GM21528 (cell line): Measurements from ENCODE around the gene LLPH.
A peak's percentile ranks its signal among the peaks of the same experiment; 100 is the strongest.
"Not testable (repeated sequence)": the region's sequence is repeated elsewhere in the genome, so short reads cannot be mapped to it uniquely, and the experiment has no call there.

ENCODE experiments used
- ATAC-seq: cut with Tn5 transposase; IDR thresholded peaks from one replicate; pipeline ENCODE4 v1.9.1; 2021; ENCODE audit warnings: mild to moderate bottlenecking, moderate library complexity; ENCODE audit not compliant: unreplicated experiment, low FRiP score

The LLPH gene

GRCh38 chr12:66130267-66131066 is at the start of gene LLPH:
TSS of gene LLPH (minus strand) at chr12:66130750. CDS start at chr12:66129106, 1,644 bp downstream.
- ATAC-seq: peak; percentile 96

GRCh38 chr12:66176105-66176900 is 45.8 kb upstream of the LLPH start:
- no peak for ATAC-seq

- not testable (repeated sequence) for ATAC-seq
These were observed 44.1 kb upstream of the LLPH start for GRCh38 chr12:66174391-66175325.

GRCh38 chr12:66170606-66171005 is 40.1 kb upstream of the LLPH start:
- no peak for ATAC-seq

GRCh38 chr12:66169221-66170170 is 38.9 kb upstream of the LLPH start, which contains the start of gene TMBIM4:
TSS of gene TMBIM4 (minus strand) at chr12:66169996. CDS start at chr12:66169951, 45 bp downstream.
- ATAC-seq: peak; percentile 88

GRCh38 chr12:66168410-66168809 is 37.9 kb upstream of the LLPH start:
- ATAC-seq: no peak

GRCh38 chr12:66166561-66166960 is 36.0 kb upstream of the LLPH start:
- ATAC-seq: no peak

- no peak for ATAC-seq
These were observed 34.6 kb upstream of the LLPH start for GRCh38 chr12:66165141-66165540.

GRCh38 chr12:66164349-66164821 is 33.8 kb upstream of the LLPH start:
- no peak for ATAC-seq

- ATAC-seq: no peak
These were observed 32.7 kb upstream of the LLPH start for GRCh38 chr12:66163289-66163688.

- no peak for ATAC-seq
These were observed 32.2 kb upstream of the LLPH start for GRCh38 chr12:66162701-66163100.

- no peak for ATAC-seq
These were observed 30.2 kb upstream of the LLPH start for GRCh38 chr12:66160704-66161103.

GRCh38 chr12:66159123-66159522 is 28.6 kb upstream of the LLPH start:
- no peak for ATAC-seq

- ATAC-seq: no peak
These were observed 26.1 kb upstream of the LLPH start for GRCh38 chr12:66156654-66157053.

GRCh38 chr12:66154776-66155175 is 24.2 kb upstream of the LLPH start:
- ATAC-seq: no peak

GRCh38 chr12:66152732-66153131 is 22.2 kb upstream of the LLPH start:
- no peak for ATAC-seq

- ATAC-seq: no peak
These were observed 19.3 kb upstream of the LLPH start for GRCh38 chr12:66149702-66150398.
